HepG2 (cell line): ENCODE measurements around the gene PEBP1. TPM values are rescaled to one million over a fixed set of nuclear protein-coding genes. Genes with fewer than 3 reads are reported as not detected.
A peak's percentile ranks its signal among the peaks of the same experiment; 100 is the strongest.

Source experiments
- CEBPG ChIP-seq: IDR thresholded peaks from 2 replicates; pipeline ENCODE4 v1.6.1; 2016
- CREB1 ChIP-seq, 2 experiments: fragments of 450-650 bp in 1 of 2; IDR thresholded peaks; 2 replicates each; pipeline ENCODE4 v1.6.1; 2016 to 2017; ENCODE audit warnings: control low read depth in 1 of 2, mild to moderate bottlenecking in 1 of 2, missing compliant biosample characterization in 1 of 2, missing genetic modification characterization in 1 of 2
- ELF3 ChIP-seq: IDR thresholded peaks from 2 replicates; pipeline ENCODE4 v1.6.1; 2016; ENCODE audit warnings: missing genetic modification reagents, missing compliant biosample characterization
- FOXK1 ChIP-seq: sonication (generic); formaldehyde crosslinking; IDR thresholded peaks from 2 replicates; pipeline ENCODE4 v1.4.0; 2020; ENCODE audit warnings: low read depth, missing genetic modification reagents, borderline replicate concordance
- HOXA5 ChIP-seq: sonication (generic); formaldehyde crosslinking; IDR thresholded peaks from 2 replicates; pipeline ENCODE4 v1.4.0; 2020; ENCODE audit warnings: missing genetic modification reagents
- ISL2 ChIP-seq: sonication (generic); formaldehyde crosslinking; IDR thresholded peaks from 2 replicates; pipeline ENCODE4 v1.5.0; 2020; ENCODE audit warnings: missing genetic modification reagents
- NBN ChIP-seq: fragments of 450-650 bp; conservative IDR thresholded peaks from 2 replicates; pipeline ENCODE4 v1.6.1; 2017
- NR2F2 ChIP-seq: IDR thresholded peaks from 2 replicates; pipeline ENCODE4 v1.6.1; 2012; ENCODE audit warnings: low read depth, inconsistent platforms, borderline replicate concordance
- PHF21A ChIP-seq: sonication (generic); formaldehyde crosslinking; IDR thresholded peaks from 2 replicates; pipeline ENCODE4 v1.5.0; 2020; ENCODE audit warnings: mild to moderate bottlenecking, missing genetic modification reagents
- SKIL ChIP-seq: sonication (generic); formaldehyde crosslinking; IDR thresholded peaks from 2 replicates; pipeline ENCODE4 v1.8.0; 2022; ENCODE audit warnings: missing genetic modification reagents, mild to moderate bottlenecking, moderate library complexity, borderline replicate concordance
- ZNF691 ChIP-seq: sonication (generic); formaldehyde crosslinking; IDR thresholded peaks from 2 replicates; pipeline ENCODE4 v1.4.0; 2020; ENCODE audit warnings: missing genetic modification reagents, low read depth, mild to moderate bottlenecking, borderline replicate concordance
- ZNF770 ChIP-seq: sonication (generic); formaldehyde crosslinking; IDR thresholded peaks from 2 replicates; pipeline ENCODE4 v1.5.0; 2020; ENCODE audit warnings: mild to moderate bottlenecking, missing genetic modification reagents
- ZNF781 ChIP-seq: sonication (generic); formaldehyde crosslinking; IDR thresholded peaks from 2 replicates; pipeline ENCODE4 v1.5.1; 2020; ENCODE audit warnings: borderline replicate concordance, mild to moderate bottlenecking, missing genetic modification reagents; ENCODE audit errors: not compliant biosample characterization
- polyA plus RNA-seq, 8 experiments: library from polyadenylated mRNA; depleted of rRNA in 3 of 8; stranded (reverse) in 7 of 8; unstranded in 1 of 8; fragments of >200 nt; fragmentation: Illumina TruSeq in 4 of 8; extraction: Trizol in 4 of 8; gene quantifications; 2 replicates each; pipeline versions ENCODE4 v1.2.1 to v1.2.3, GENCODE V29; 2011 to 2016; ENCODE audit warnings: low read depth in 4 of 8, missing spikeins in 1 of 8, mixed read lengths in 1 of 8; ENCODE audit not compliant: insufficient read depth in 1 of 8
- total RNA-seq, 5 experiments: library from RNA; depleted of rRNA; stranded (reverse); fragments of >200 nt; fragmentation: Illumina TruSeq; extraction: Trizol; gene quantifications; 2 replicates each; pipeline ENCODE4 v1.2.3, GENCODE V29; 2016; ENCODE audit warnings: low read depth in 1 of 5
- TF ChIP-seq, protein P1 (sequence below): IDR thresholded peaks from 2 replicates; pipeline ENCODE4 v1.6.1; 2016; ENCODE audit warnings: low read depth
- TF ChIP-seq, protein P2 (sequence below): sonication (generic); formaldehyde crosslinking; IDR thresholded peaks from 2 replicates; pipeline ENCODE4 v1.4.0; 2020; ENCODE audit warnings: mild to moderate bottlenecking, missing genetic modification reagents, borderline replicate concordance

The PEBP1 gene
- total and polyA plus RNA-seq, 2 of the 13 experiments (the other 11 are each of a cell fraction or from before 2014, with no cell fraction given) = 538 to 1,505 TPM

GRCh38 chr12:118120579-118121363 is 15.2 kb upstream of the PEBP1 start (continued):
- TF ChIP-seq SKIL = no peak
- 0 out of 2 replicates have a peak, but pooled peaks have one; percentile 19 for TF ChIP-seq ZNF770 (CRISPR knock-in tag)
- no peak for TF ChIP-seq ZNF781 (CRISPR knock-in tag)
- peak; percentile 28; the same call in 1 of the 2 replicates for TF ChIP-seq ISL2 (CRISPR knock-in tag)
- TF ChIP-seq, protein P1, sequence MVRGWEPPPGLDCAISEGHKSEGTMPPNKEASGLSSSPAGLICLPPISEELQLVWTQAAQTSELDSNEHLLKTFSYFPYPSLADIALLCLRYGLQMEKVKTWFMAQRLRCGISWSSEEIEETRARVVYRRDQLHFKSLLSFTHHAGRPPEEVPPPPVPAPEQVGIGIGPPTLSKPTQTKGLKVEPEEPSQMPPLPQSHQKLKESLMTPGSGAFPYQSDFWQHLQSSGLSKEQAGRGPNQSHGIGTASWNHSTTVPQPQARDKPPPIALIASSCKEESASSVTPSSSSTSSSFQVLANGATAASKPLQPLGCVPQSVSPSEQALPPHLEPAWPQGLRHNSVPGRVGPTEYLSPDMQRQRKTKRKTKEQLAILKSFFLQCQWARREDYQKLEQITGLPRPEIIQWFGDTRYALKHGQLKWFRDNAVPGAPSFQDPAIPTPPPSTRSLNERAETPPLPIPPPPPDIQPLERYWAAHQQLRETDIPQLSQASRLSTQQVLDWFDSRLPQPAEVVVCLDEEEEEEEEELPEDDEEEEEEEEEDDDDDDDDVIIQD (CRISPR knock-in tag) = peak; percentile 54; the same call in 1 of the 2 replicates
- peak; percentile 22 for TF ChIP-seq CEBPG
- TF ChIP-seq ELF3 (CRISPR knock-in tag) = peak; percentile 54; the same call in 1 of the 2 replicates
- TF ChIP-seq CREB1 (IDR thresholded peaks at IDR 0.05) = no peak
- TF ChIP-seq CREB1 (CRISPR knock-in tag; IDR thresholded peaks at IDR 0.05) = peak; percentile 41; the same call in 1 of the 2 replicates
- TF ChIP-seq PHF21A = peak; percentile 58; the same call in 1 of the 2 replicates
- TF ChIP-seq FOXK1 (CRISPR knock-in tag) = 0 out of 2 replicates have a peak, but pooled peaks have one; percentile 14
- TF ChIP-seq, protein P2, sequence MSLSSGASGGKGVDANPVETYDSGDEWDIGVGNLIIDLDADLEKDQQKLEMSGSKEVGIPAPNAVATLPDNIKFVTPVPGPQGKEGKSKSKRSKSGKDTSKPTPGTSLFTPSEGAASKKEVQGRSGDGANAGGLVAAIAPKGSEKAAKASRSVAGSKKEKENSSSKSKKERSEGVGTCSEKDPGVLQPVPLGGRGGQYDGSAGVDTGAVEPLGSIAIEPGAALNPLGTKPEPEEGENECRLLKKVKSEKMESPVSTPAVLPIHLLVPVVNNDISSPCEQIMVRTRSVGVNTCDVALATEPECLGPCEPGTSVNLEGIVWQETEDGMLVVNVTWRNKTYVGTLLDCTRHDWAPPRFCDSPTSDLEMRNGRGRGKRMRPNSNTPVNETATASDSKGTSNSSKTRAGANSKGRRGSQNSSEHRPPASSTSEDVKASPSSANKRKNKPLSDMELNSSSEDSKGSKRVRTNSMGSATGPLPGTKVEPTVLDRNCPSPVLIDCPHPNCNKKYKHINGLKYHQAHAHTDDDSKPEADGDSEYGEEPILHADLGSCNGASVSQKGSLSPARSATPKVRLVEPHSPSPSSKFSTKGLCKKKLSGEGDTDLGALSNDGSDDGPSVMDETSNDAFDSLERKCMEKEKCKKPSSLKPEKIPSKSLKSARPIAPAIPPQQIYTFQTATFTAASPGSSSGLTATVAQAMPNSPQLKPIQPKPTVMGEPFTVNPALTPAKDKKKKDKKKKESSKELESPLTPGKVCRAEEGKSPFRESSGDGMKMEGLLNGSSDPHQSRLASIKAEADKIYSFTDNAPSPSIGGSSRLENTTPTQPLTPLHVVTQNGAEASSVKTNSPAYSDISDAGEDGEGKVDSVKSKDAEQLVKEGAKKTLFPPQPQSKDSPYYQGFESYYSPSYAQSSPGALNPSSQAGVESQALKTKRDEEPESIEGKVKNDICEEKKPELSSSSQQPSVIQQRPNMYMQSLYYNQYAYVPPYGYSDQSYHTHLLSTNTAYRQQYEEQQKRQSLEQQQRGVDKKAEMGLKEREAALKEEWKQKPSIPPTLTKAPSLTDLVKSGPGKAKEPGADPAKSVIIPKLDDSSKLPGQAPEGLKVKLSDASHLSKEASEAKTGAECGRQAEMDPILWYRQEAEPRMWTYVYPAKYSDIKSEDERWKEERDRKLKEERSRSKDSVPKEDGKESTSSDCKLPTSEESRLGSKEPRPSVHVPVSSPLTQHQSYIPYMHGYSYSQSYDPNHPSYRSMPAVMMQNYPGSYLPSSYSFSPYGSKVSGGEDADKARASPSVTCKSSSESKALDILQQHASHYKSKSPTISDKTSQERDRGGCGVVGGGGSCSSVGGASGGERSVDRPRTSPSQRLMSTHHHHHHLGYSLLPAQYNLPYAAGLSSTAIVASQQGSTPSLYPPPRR = peak; percentile 60; the same call in 1 of the 2 replicates
- TF ChIP-seq NR2F2 = peak; percentile 61
- 0 out of 2 replicates have a peak, but pooled peaks have one; percentile 26 for TF ChIP-seq HOXA5 (CRISPR knock-in tag)
- peak; percentile 51; the same call in 1 of the 2 replicates for TF ChIP-seq ZNF691 (CRISPR knock-in tag)
- no peak for TF ChIP-seq NBN
